Activated naive CD8-positive, alpha-beta T cell (primary cell): ENCODE measurements around the gene ECHS1.

Source experiments
- H3K27ac Mint-ChIP-seq: one replicate; pipeline ENCODE4 v1.8.0; 2021; ENCODE audit warnings: mixed read lengths
- H3K27me3 Mint-ChIP-seq: one replicate; pipeline ENCODE4 v1.8.0; 2021; ENCODE audit warnings: mixed read lengths
- H3K36me3 Mint-ChIP-seq: one replicate; pipeline ENCODE4 v1.8.0; 2021; ENCODE audit warnings: mixed read lengths
- H3K4me1 Mint-ChIP-seq: one replicate; pipeline ENCODE4 v1.8.0; 2021; ENCODE audit warnings: low read depth, mixed read lengths
- H3K4me3 Mint-ChIP-seq: one replicate; pipeline ENCODE4 v1.8.0; 2021; ENCODE audit warnings: mild to moderate bottlenecking, mixed read lengths
- H3K9me3 Mint-ChIP-seq: one replicate; pipeline ENCODE4 v1.8.0; 2021; ENCODE audit warnings: low read depth, mixed read lengths

Gene ECHS1

DNA sequence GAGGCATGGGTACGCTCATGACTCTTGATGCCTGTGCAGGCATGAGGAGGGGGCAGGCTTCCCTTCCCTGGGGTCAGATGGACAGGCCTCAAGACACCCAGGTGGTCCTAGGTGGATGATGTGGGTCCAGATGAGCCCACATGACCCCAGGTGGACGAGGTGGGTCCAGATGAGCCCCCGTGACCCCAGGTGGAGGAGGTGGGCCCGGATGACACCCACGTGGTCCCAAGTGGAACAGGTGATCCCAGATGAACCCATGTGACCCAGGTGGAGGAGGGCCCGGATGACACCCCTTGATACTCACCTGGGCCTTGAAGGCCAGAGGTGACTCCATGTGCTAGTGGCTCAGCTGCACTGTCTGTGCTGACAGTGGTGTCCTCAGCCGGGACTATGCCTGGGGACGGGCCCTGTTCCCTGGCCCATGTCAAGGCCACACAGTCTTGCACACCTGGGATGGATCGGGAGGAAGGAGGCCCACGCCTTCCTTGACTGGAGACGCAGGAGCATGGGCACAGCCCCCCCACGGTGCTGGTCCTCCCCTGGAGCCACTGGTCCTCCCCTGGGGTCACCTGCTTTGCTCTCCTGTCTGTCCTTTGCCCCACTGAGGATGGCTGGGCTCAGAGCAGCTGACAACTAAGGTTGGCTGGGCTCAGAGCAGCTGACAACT, 22.7 kb downstream of the ECHS1 start:
- Mint-ChIP-seq H3K9me3 (no peaks in the 10 kb centered on the region), H3K4me3 (no peak overlapping the region), H3K27me3 (peaks cover 9% of the 10 kb centered on the region), H3K4me1 (peaks cover 2% of the 10 kb centered on the region), H3K36me3 (no peaks in the 10 kb centered on the region), H3K27ac (no peak overlapping the region)

DNA sequence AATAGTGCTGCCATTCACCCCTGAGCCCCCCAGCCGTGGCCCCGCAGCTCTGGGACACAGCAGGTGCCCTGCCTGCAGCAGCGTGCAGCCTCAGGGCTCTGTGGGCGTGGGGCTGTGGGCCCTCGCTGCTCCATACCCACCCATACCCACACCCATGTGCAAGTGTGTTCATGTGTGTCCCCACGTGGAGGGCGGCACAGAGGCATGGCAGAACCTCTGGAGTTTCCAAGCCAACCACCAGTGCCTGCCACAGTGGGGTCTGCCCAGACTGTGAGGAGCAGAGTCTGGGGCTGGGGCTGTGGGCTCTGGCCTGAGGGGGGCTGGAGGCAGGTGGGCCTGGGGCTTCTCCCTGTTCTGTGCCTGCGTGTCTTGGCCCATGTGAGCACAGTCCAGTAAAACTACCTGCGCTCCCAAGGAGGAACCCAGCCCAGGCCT, 23.6 kb downstream of the ECHS1 start:
- peaks cover 2% of the 10 kb centered on the region for H3K4me1 Mint-ChIP-seq
- H3K36me3 Mint-ChIP-seq, result no peaks in the 10 kb centered on the region
- H3K9me3 Mint-ChIP-seq, result no peaks in the 10 kb centered on the region
- H3K4me3 Mint-ChIP-seq, result no peak overlapping the region
- peaks cover 15% of the 10 kb centered on the region for H3K27me3 Mint-ChIP-seq
- no peak overlapping the region for H3K27ac Mint-ChIP-seq

DNA sequence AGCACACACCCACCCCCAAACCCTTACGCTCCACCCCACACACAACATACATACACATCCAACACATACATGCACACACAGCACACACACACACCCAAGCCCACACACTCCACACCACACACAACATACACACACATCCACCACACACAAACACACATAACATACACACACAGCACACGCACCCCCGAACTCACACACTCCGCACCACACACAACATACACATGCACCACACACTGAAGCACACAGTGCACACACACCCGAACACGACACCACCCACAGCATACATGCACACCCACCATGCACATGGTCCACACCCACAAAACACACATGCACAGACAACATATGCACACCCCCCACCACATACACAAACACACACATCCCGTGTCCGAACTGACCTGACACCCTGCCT, 24.0 kb downstream of the ECHS1 start:
- Mint-ChIP-seq H3K9me3 (no peaks in the 10 kb centered on the region), H3K27ac (peak overlapping the region; percentile 52), H3K27me3 (peaks cover 15% of the 10 kb centered on the region), H3K36me3 (no peaks in the 10 kb centered on the region), H3K4me3 (no peak overlapping the region), H3K4me1 (peaks cover 2% of the 10 kb centered on the region)

DNA sequence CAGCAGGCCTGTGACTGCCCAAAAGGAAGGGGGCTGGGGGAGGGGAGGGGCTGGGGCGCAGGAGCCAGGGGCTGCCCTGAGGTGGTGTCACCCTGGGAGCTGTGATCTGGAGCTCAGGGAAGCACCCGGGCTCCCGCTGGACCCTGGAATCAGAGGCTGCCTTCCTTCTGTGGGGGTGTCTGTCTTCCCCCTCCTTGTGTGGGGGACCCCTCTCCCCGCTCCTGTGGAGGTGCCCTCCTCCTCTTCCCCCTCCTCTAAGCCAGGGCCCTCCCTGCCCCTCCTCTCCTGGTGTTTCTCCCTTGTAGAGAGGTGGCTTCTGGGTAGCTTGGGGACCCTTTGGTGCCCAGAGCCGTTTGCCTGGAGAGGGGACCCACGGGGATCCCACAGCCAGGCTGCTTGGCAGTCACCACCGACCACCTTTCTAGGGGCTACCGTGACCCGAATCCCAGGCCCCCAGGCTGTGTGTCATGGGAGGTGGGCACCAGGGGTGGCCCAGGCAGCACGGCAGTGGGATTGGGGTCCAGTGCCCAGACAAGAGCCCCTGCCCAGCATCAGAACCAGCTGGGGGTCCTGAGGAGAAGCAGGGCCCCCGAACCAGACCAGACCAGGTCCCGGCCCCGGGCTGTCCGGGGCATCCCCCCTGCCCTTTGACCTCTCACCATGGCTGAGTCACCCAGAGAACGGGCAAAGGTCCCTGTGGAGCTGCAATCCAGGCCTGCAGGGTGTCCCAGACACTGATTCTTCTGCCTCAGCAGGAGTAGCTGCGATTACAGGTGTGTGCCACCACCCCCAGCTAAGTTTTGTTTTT, 25.2 kb downstream of the ECHS1 start:
- Mint-ChIP-seq H3K27ac (no peak overlapping the region), H3K4me1 (peaks cover 2% of the 10 kb centered on the region), H3K4me3 (no peak overlapping the region), H3K36me3 (no peaks in the 10 kb centered on the region), H3K9me3 (no peaks in the 10 kb centered on the region), H3K27me3 (peaks cover 19% of the 10 kb centered on the region)

DNA sequence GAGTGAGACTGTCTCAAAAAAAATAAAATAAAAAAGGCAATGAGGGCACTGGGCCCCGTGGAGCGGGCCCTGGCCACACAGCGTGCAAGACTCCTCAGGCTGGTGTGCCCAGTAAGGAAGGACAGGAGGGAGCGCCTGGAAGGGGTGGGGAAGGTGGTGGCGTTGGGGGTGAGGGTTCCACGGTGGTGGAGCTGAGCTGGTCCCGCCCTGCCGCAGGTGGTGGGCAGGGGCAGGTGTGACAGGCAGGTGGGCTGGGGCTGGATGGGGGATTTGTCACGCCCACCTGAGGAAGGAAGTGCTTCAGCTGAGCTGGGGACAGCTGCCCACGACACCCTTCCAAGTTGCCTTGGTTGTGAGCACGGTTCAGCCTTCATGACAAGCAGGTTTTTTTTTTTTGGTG, 26.7 kb downstream of the ECHS1 start:
- no peak overlapping the region for H3K27ac Mint-ChIP-seq
- peaks cover 23% of the 10 kb centered on the region for H3K27me3 Mint-ChIP-seq
- no peaks in the 10 kb centered on the region for H3K9me3 Mint-ChIP-seq
- H3K4me1 Mint-ChIP-seq, result peaks cover 2% of the 10 kb centered on the region
- no peak overlapping the region for H3K4me3 Mint-ChIP-seq
- no peaks in the 10 kb centered on the region for H3K36me3 Mint-ChIP-seq

DNA sequence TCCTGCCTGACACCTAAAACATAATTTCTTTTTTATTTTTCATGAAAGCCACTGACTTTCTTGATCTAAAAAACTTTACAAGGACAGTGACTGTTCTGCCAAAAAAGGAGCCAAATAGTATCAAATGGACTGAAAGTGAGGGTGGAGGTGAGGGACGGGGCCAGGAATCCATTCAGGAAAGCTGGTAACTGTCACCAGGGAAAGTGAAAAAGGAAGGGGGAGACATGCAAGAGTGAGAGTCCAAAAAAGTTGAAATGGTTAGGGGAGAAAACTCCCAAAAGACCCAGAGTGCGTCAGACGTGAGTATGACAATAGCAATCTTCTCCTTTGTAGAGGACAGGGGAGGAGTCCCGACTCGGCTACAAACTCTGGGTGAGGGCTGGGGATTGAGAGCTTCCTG, 28.9 kb downstream of the ECHS1 start:
- Mint-ChIP-seq H3K9me3 (no peaks in the 10 kb centered on the region), H3K4me1 (peaks cover 1% of the 10 kb centered on the region), H3K27ac (no peak overlapping the region), H3K4me3 (no peak overlapping the region), H3K36me3 (no peaks in the 10 kb centered on the region), H3K27me3 (peaks cover 23% of the 10 kb centered on the region)

DNA sequence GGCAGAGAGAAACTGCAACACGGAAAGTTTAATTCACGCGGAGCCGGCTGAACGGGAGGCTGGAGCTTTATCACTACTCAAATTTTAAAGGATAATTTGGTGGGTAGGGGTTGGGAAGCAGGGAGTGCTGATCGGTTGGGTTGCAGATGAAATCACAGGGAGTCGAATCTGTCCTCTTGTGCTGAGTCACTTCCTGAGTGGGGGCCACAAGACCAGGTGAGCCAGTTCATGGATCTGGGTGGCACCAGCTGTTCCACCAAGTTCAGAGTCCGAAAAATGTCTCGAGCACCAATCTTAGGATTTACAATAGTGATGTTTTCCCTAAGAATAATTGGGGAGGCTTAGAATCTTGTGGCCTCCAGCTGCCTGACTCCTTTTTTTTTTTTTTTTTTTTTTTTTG, 29.6 kb downstream of the ECHS1 start:
- H3K27ac Mint-ChIP-seq, result no peak overlapping the region
- no peak overlapping the region for H3K4me3 Mint-ChIP-seq
- peaks cover 19% of the 10 kb centered on the region for H3K27me3 Mint-ChIP-seq
- H3K4me1 Mint-ChIP-seq, result no peaks in the 10 kb centered on the region
- no peaks in the 10 kb centered on the region for H3K9me3 Mint-ChIP-seq
- no peaks in the 10 kb centered on the region for H3K36me3 Mint-ChIP-seq

DNA sequence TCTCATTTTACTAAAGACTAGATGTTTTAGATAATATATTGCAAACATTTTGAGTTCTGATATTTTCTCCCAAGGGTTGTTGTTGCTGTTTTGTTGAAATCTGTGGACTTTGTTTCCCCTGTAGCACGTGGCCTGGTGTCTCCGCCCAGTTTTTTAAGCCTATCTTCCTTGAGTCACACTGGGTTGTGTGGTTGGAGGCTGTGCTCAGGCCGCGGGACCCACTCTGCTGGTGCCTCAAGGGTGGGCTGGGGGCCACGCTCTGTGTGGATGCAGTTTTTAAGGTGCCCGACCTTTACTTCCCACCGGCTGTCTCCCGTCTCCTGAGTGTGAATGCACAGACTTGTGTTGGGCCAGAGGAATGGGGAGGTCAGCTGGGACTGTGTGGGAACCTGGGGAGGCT, 30.2 kb downstream of the ECHS1 start:
- no peak overlapping the region for H3K4me3 Mint-ChIP-seq
- H3K27me3 Mint-ChIP-seq, result peaks cover 19% of the 10 kb centered on the region
- no peaks in the 10 kb centered on the region for H3K36me3 Mint-ChIP-seq

DNA sequence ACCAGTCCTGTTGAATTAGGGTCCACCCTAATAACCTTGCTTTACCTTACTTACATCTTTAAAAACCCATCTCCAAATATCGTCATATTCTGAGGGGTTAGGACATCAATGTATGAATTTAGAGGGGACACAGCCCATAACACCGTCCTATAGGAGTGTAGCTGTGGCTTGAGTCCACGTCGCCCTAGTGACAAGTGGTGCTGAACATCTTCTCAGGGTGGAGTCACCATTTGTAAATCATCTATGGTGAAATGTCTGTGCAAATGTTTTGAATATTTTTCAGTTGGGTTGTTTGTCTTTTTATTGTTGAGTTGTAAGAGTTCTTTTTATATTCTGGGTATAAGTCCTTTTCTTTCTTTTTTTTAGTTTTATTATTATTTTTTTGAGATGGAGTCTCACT, 31.2 kb downstream of the ECHS1 start:
- Mint-ChIP-seq H3K27ac (no peak overlapping the region), H3K27me3 (peaks cover 19% of the 10 kb centered on the region), H3K4me1 (no peaks in the 10 kb centered on the region), H3K9me3 (no peaks in the 10 kb centered on the region), H3K36me3 (no peaks in the 10 kb centered on the region), H3K4me3 (no peak overlapping the region)

More for the DNA sequence above, 30.2 kb downstream of the ECHS1 start:
- H3K9me3 Mint-ChIP-seq, result no peaks in the 10 kb centered on the region
- no peak overlapping the region for H3K27ac Mint-ChIP-seq
- no peaks in the 10 kb centered on the region for H3K4me1 Mint-ChIP-seq

DNA sequence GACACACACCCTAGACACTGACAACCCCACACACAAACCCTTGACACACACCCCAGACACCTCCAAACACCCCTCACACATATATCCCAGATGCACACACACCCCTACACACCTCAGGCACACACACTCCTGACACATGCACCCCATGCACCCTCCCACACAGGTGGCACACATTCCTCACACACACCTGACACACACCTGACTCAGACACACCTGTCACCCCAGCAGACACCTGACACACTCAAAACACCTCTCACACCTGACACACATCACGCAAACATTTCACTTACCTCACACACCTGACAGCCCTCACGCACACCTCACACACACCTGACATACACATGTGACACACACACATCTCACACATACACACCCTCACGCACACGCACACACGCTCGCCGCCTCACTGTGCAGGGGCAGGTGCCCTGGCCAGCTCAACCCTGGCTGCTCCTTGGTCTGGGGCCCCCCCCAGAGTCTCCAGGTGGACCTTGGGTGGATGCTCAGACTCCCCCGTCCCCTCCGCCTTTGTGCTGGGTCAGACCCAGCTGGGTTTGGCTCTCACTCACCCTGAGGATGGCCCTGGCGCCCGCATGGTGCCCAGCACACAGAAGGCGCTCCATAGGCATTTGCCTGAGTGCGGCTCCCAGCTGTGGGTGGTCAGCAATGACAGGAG, 33.3 kb downstream of the ECHS1 start:
- H3K36me3 Mint-ChIP-seq, result no peaks in the 10 kb centered on the region
- no peak overlapping the region for H3K27ac Mint-ChIP-seq
- no peaks in the 10 kb centered on the region for H3K9me3 Mint-ChIP-seq
- peaks cover under 1% of the 10 kb centered on the region for H3K4me1 Mint-ChIP-seq
- no peak overlapping the region for H3K4me3 Mint-ChIP-seq
- H3K27me3 Mint-ChIP-seq, result peaks cover 8% of the 10 kb centered on the region

DNA sequence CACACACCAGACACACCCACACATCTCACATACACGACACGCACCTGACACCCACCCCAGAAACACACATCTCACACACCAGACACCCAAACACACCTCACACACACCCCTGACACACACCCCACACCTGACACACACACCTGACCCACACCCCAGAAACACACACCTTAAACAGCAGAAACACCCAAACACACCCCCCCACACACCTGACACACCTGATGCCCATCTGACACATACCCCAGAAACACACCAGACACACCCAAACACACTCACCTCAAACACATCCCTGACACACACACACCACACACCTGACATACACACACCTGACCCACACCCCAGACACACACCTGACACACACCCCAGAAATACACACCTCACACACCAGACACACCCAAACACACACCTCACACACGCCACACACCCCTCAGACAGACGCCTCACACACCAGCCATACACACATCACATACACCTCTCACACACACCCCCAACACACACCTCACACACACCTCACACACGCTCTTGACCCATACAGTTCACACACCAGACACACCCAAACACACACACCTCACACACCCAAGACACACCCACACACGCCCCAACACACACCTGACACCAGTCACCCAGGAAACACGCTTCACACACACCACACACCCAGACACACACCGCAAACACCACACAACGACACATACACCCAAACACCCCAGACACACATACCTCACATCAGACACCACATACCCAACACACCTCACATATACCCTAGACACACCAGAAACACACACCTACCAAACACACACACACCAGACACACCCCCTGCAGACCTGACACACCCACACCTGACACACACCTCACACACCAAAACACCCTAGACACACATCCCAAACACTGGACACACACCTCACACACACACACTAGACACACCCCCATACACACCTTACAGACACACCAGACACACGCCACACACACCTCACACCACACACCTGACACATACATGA, 34.8 kb downstream of the ECHS1 start:
- H3K27me3 Mint-ChIP-seq, result peaks cover 7% of the 10 kb centered on the region
- no peak overlapping the region for H3K27ac Mint-ChIP-seq
- H3K4me1 Mint-ChIP-seq, result peaks cover 5% of the 10 kb centered on the region
- H3K4me3 Mint-ChIP-seq, result no peak overlapping the region
- no peaks in the 10 kb centered on the region for H3K36me3 Mint-ChIP-seq
- H3K9me3 Mint-ChIP-seq, result no peaks in the 10 kb centered on the region

DNA sequence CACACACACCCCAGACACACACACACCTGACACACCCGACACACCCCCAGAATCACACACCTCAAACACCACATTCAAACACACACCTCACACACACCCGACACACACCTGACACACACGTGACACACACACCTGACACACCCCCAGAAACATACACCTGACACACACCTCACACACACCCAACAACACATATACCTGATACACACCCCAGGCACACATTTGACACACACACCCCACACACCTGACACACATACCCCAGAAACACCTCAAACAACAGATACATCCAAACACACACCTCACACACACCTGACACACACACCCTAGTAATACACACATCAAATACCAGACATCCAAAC, 35.8 kb downstream of the ECHS1 start:
- Mint-ChIP-seq H3K4me3 (no peak overlapping the region), H3K27me3 (peaks cover 4% of the 10 kb centered on the region), H3K27ac (no peak overlapping the region), H3K4me1 (peaks cover 5% of the 10 kb centered on the region), H3K9me3 (no peaks in the 10 kb centered on the region), H3K36me3 (no peaks in the 10 kb centered on the region)

DNA sequence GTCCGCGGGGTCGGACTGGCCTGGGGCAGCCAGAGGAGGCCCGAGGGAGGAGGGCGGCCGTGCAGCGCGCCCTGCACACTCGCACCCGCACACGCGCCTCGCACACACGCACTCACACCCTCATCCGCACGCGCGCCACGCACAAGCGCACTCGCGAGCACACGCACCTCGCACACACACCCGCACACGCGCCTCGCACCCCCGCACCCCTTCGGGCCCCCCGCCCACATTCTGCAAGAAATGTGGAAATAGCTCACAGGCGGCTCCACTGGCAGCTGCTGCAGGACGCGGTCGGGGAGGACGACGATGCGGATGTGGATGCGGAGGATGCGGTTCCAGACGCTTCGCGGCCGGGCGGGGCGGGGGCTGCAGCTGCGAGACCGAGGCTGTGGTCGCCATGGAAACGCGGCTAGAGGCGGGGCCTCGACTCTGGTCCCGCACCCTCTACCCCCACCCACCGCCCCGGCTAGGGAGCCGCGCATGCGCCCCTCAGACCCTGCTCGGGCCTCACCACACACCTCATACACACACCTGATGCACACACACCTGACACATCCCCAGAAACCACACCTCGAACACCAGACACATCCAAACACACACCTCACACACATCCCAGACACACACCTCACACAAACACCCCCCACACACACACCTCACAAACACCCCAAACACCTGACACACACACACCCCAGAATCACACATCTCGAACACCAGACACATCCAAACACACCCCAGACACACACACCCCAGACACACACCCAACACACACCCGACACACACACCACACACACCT, 36.4 kb downstream of the ECHS1 start, which contains the start of gene CALY:
Gene CALY, minus strand, starts transcription at position 320 of the 793 bp plus-strand sequence. CDS start 7,907 bp downstream, outside the sequence.
- Mint-ChIP-seq H3K27me3 (peaks cover under 1% of the 10 kb centered on the region), H3K36me3 (no peaks in the 10 kb centered on the region), H3K4me3 (peak within 1 kb of the TSS; percentile 65), H3K27ac (no peak within 1 kb of the TSS), H3K4me1 (peaks cover 5% of the 10 kb centered on the region), H3K9me3 (no peaks in the 10 kb centered on the region)

DNA sequence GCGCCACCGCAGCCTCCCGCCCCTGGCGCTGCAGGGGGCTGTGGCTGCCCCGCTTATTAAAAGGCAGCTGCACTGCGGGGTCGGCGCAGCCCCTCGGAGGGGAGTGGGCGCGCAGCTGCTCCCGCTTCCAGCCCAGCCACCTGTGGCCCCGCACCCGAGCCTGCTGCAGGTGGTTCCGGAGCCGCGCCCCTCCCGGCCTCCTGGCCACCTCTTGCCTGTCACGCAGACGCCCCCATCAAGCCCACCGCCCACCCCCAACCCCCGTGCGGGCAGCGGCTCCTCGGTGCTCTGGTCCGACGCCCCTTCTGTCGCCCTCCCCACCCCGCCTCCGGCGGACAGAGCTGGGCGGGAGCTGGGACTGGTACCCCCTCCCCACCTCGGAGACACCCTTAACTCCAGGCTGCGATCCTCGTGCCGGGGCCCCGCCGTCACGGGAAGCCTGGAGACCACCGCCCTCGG, 37.0 kb downstream of the ECHS1 start:
- Mint-ChIP-seq H3K36me3 (no peaks in the 10 kb centered on the region), H3K4me3 (no peak overlapping the region), H3K9me3 (no peaks in the 10 kb centered on the region), H3K27me3 (no peaks in the 10 kb centered on the region), H3K4me1 (peaks cover 5% of the 10 kb centered on the region), H3K27ac (no peak overlapping the region)
